Measurements from ENCODE around the gene NHS. TPM values are rescaled to one million over a fixed set of nuclear protein-coding genes. Genes with fewer than 3 reads are reported as not detected.
"Not testable (repeated sequence)": the region's sequence is repeated elsewhere in the genome, so short reads cannot be mapped to it uniquely, and the experiment has no call there.

Gene NHS
- polyA plus RNA-seq, 3 donors: 19.5 to 29.2 (median 21.9) TPM

- no peak for DNase-seq (ENCODE audit: extremely low read depth in 1 of 11, low read depth in 9 of 11, low spot score in 4 of 11)
Measured at GRCh38 chrX:17438221-17438620, 63.2 kb downstream of the NHS start.

DNA sequence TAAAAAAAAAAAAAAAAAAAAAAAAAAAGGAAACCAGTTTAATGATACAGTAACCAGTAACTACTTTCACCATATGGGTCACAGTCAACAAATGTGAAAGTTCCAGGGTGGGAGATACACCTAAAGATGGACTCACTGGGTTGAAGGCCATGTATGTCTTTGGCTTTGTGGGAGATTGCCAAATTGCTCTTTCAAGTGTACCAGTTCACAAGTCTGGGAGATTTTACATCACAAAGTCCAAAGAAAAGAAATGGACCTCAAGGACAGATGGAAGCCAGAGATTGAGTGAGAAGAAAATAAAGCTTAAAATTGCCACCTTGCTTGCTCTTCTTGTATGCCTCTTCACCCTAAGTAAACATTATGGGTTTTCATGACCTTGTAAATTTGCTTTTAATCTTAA is 65.3 kb downstream of the NHS start:
- DNase-seq (ENCODE audit: extremely low read depth in 1 of 11, low read depth in 9 of 11, low spot score in 4 of 11): no peak

GRCh38 chrX:17440836-17441235 is 65.8 kb downstream of the NHS start:
- DNase-seq (ENCODE audit: extremely low read depth in 1 of 11, low read depth in 9 of 11, low spot score in 4 of 11): no peak

GRCh38 chrX:17441965-17442364 is 67.0 kb downstream of the NHS start:
- no peak for DNase-seq (ENCODE audit: extremely low read depth in 1 of 11, low read depth in 9 of 11, low spot score in 4 of 11)

GRCh38 chrX:17442898-17443297 is 67.9 kb downstream of the NHS start:
- DNase-seq (ENCODE audit: extremely low read depth in 1 of 11, low read depth in 9 of 11, low spot score in 4 of 11): no peak

GRCh38 chrX:17443556-17443955 is 68.6 kb downstream of the NHS start:
- DNase-seq (ENCODE audit: extremely low read depth in 1 of 11, low read depth in 9 of 11, low spot score in 4 of 11): no peak

GRCh38 chrX:17446269-17446668 is 71.3 kb downstream of the NHS start:
- not testable (repeated sequence) for DNase-seq (ENCODE audit: extremely low read depth in 1 of 11, low read depth in 9 of 11, low spot score in 4 of 11)

DNA sequence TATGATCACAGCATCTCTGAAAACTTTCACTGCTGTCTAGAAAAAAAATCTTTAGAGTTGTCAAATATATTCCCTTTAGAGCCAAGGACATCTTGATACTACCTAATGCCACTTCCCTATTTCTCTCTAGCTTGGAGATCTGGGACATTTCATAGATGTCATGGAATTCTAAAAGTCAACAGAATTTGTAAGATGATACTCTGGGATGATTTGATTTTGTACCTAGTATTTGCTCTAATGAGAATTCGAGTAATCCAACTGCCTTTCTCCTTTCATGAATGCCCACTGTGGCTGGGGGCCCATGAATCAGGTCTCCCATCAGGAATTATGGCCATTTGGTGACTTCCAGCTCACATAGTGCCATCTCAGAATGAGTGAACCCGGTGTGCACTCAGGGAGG is 73.2 kb downstream of the NHS start:
- DNase-seq (ENCODE audit: extremely low read depth in 1 of 11, low read depth in 9 of 11, low spot score in 4 of 11): no peak

GRCh38 chrX:17449866-17450265 is 74.9 kb downstream of the NHS start:
- DNase-seq (ENCODE audit: extremely low read depth in 1 of 11, low read depth in 9 of 11, low spot score in 4 of 11): no peak

DNA sequence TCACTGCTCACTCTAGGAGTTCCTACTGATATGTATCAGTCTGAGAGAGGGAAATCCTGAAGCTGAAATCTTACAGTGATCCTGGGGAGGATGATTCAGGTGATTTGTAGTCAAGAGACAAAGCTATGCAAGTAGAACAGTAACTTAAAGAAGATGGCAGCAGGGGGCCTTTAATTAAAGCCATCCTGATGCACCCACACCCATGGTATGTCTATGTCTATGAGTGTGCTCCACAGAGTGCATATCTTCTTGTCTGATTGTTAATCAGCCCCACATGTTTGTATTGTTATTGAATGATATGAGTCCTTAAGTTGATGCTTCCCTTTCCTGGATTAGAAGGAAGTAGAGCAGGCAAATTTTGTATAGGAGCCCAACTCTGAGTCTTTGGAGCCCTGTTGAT is 78.8 kb downstream of the NHS start:
- no peak for DNase-seq (ENCODE audit: extremely low read depth in 1 of 11, low read depth in 9 of 11, low spot score in 4 of 11)

DNA sequence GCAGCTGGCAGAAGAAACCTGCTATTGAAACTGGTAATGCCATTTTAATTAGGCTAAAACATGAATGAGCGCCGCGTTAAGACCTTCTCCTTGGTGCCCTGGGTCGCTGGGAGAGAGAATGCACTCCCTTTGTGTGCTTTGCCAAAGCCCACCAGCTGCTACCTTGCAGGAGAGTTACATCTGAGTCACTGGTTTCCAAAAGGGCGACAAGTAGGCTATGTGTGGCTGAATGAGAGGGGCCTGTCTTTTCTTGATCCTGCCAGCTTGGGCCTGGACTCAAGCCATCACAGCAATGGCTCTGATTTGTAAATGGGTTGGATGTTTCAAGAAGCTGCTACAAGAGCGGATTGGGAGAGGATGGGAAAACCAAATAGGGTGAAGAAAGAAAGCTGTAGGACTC is 81.5 kb downstream of the NHS start:
- DNase-seq (ENCODE audit: extremely low read depth in 1 of 11, low read depth in 9 of 11, low spot score in 4 of 11): no peak

DNA sequence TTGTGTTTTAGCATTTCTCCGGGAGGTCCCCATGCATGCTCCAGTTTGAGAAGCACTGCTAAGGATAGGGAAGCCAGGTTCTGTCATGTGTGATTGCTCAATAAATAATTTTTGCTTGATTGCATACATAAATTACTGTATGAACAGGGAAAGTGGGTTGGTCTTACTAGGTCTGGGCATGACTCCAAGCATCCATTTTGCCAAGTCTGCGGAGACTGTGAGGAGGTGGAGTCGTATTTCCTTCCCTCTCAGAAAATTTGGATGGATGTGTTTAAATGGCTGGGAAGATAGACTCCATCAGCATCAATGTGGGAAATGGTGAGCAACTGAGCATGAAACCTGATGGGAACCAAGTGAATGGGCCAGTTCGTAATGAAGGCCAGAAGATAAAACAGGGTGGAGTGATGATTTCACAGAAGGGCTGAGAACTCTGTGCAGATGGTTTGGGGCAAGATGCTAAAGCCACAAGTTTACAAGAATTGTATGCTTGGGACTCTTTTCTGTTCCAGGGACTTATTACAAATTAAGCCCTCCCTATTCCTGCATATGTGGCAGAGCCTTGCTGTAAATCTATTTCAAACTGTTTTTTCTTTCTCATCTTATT is 84.1 kb downstream of the NHS start:
- peak in 4 of 11 donors; percentile 20 to 38 (median 25) for DNase-seq (ENCODE audit: extremely low read depth in 1 of 11, low read depth in 9 of 11, low spot score in 4 of 11)

GRCh38 chrX:17459661-17460060 is 84.7 kb downstream of the NHS start:
- DNase-seq (ENCODE audit: extremely low read depth in 1 of 11, low read depth in 9 of 11, low spot score in 4 of 11): no peak

GRCh38 chrX:17462881-17463280 is 87.9 kb downstream of the NHS start:
- DNase-seq (ENCODE audit: extremely low read depth in 1 of 11, low read depth in 9 of 11, low spot score in 4 of 11): no peak

GRCh38 chrX:17464194-17464593 is 89.2 kb downstream of the NHS start:
- no peak for DNase-seq (ENCODE audit: extremely low read depth in 1 of 11, low read depth in 9 of 11, low spot score in 4 of 11)

- DNase-seq (ENCODE audit: extremely low read depth in 1 of 11, low read depth in 9 of 11, low spot score in 4 of 11): no peak
Measured at GRCh38 chrX:17465201-17465600, 90.2 kb downstream of the NHS start.

DNA sequence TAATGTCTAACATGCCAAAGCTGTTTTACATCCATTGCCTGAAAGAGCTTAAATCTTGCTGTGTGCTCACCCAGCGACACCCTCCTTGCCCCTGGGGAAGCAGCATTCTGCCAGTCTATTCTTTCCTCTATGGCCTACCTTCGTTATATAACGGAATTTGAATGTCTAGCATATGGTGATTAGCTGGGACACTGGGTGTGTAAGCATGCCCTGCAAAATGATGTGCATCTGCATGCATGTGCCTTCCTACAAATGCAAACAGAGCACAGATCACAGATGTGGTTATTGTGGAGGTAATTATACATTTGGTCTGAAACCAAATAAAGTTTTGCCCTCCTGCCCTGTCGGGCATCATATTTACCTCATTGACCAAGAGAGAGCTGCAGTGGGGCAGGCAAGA is 90.8 kb downstream of the NHS start:
- no peak for DNase-seq (ENCODE audit: extremely low read depth in 1 of 11, low read depth in 9 of 11, low spot score in 4 of 11)

- DNase-seq (ENCODE audit: extremely low read depth in 1 of 11, low read depth in 9 of 11, low spot score in 4 of 11): no peak
Measured at GRCh38 chrX:17470136-17470535, 95.1 kb downstream of the NHS start.

- no peak for DNase-seq (ENCODE audit: extremely low read depth in 1 of 11, low read depth in 9 of 11, low spot score in 4 of 11)
Measured at GRCh38 chrX:17471121-17471520, 96.1 kb downstream of the NHS start.

DNA sequence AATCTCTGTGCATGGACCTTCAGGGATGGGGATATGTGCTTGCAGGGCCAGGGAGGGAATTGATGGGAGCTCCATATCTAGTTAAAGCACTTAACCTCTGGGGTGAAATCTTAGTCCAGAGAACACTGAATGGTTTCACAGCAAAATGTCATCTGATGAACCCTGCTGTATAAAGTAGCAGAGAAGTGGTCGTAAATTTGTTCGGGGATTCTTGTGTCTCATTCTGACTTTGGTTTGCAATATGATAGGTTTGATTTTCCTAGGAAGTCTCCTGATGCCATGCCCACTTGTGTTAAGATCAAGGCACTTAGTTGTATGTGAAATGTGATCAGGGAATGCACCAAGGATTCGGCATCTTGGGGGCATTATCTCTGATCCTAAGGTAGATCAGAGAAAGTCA is 96.9 kb downstream of the NHS start:
- DNase-seq (ENCODE audit: extremely low read depth in 1 of 11, low read depth in 9 of 11, low spot score in 4 of 11): peak in 2 of 11 donors; percentile 19 to 22

GRCh38 chrX:17472424-17472823 is 97.4 kb downstream of the NHS start:
- no peak for DNase-seq (ENCODE audit: extremely low read depth in 1 of 11, low read depth in 9 of 11, low spot score in 4 of 11)

DNA sequence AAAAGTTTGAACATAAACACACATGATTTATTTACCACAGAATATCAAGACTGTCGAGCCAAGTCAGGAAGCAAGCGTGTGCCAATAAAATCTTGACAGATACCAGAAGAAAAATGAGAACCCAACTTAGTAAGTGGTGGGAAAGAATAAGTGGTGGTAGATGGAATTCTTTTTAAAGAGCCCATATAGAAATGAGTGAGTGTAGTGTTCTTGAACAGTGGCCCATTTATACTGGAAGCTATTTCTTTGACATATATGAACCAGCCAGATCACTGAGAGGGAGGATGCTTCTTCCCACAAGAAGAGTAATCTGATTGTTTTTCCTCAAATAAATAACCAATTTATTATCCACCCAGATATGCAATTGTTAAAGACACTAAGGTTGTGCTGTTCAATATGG is 98.0 kb downstream of the NHS start:
- DNase-seq (ENCODE audit: extremely low read depth in 1 of 11, low read depth in 9 of 11, low spot score in 4 of 11): no peak
